Stimulated activated effector memory CD8-positive, alpha-beta T cell treated with anti-CD3 and anti-CD28 coated beads, Interleukin-12 subunit alpha, Interleukin-12 subunit beta, amount 100 ng/mL, for 72 hours (primary cell): ENCODE data around the gene FKBP1A.
A peak's percentile ranks its signal among the peaks of the same experiment; 100 is the strongest.

ENCODE experiments used
- ATAC-seq: fragments of 150-1000 bp; cut with Tn5 transposase; 2 replicates; pipeline ENCODE4 v1.10.0; 2021
- DNase-seq, 2 donors: peaks; one replicate each; pipeline ENCODE4 v3.0.0; 2021 to 2022; ENCODE audit warnings: low spot score in 2 of 2
- H3K27ac Mint-ChIP-seq: one replicate; pipeline ENCODE4 v1.8.0; 2022; ENCODE audit warnings: mild to moderate bottlenecking, mixed read lengths
- H3K36me3 Mint-ChIP-seq: one replicate; pipeline ENCODE4 v1.8.0; 2022; ENCODE audit warnings: mild to moderate bottlenecking, mixed read lengths
- H3K4me1 Mint-ChIP-seq: one replicate; pipeline ENCODE4 v1.8.0; 2022; ENCODE audit warnings: mixed read lengths
- H3K4me3 Mint-ChIP-seq: one replicate; pipeline ENCODE4 v1.8.0; 2022; ENCODE audit warnings: mild to moderate bottlenecking, mixed read lengths
- H3K9me3 Mint-ChIP-seq: one replicate; pipeline ENCODE4 v1.8.0; 2022; ENCODE audit warnings: mixed read lengths

The FKBP1A gene

GRCh38 chr20:1397710-1398109 is 4.9 kb upstream of the FKBP1A start:
- DNase-seq (no peak), ATAC-seq (no peak)
- Mint-ChIP-seq H3K36me3 (no peaks in the 10 kb centered on the region), H3K9me3 (peaks cover 4% of the 10 kb centered on the region), H3K4me1 (peaks cover 19% of the 10 kb centered on the region), H3K27ac (no peak overlapping the region), H3K4me3 (no peak overlapping the region)

GRCh38 chr20:1396702-1397101 is 3.8 kb upstream of the FKBP1A start:
- no peak for ATAC-seq
- no peak overlapping the region for H3K27ac Mint-ChIP-seq
- H3K9me3 Mint-ChIP-seq = no peaks in the 10 kb centered on the region
- DNase-seq = no peak
- H3K36me3 Mint-ChIP-seq = peaks cover 6% of the 10 kb centered on the region
- H3K4me1 Mint-ChIP-seq = peaks cover 15% of the 10 kb centered on the region
- H3K4me3 Mint-ChIP-seq = no peak overlapping the region

- DNase-seq = no peak
- H3K27ac Mint-ChIP-seq = no peak overlapping the region
- ATAC-seq = no peak
- peaks cover 19% of the 10 kb centered on the region for H3K4me1 Mint-ChIP-seq
- H3K36me3 Mint-ChIP-seq = peaks cover 6% of the 10 kb centered on the region
- no peak overlapping the region for H3K4me3 Mint-ChIP-seq
- H3K9me3 Mint-ChIP-seq = no peaks in the 10 kb centered on the region
Measured at GRCh38 chr20:1396264-1396663, 3.4 kb upstream of the FKBP1A start.

GRCh38 chr20:1394686-1395085 is 1.8 kb upstream of the FKBP1A start:
- peaks cover 35% of the 10 kb centered on the region for H3K4me1 Mint-ChIP-seq
- no peak overlapping the region for H3K27ac Mint-ChIP-seq
- ATAC-seq (no peak), DNase-seq (no peak)
- H3K36me3 Mint-ChIP-seq = peaks cover 6% of the 10 kb centered on the region
- H3K9me3 Mint-ChIP-seq = no peaks in the 10 kb centered on the region
- no peak overlapping the region for H3K4me3 Mint-ChIP-seq

- peaks cover 47% of the 10 kb centered on the region for H3K4me1 Mint-ChIP-seq
- peak overlapping the region; percentile 85 for H3K4me3 Mint-ChIP-seq
- H3K36me3 Mint-ChIP-seq = peaks cover 6% of the 10 kb centered on the region
- H3K27ac Mint-ChIP-seq = peak overlapping the region; percentile 67
- DNase-seq (no peak), ATAC-seq (no peak)
- no peaks in the 10 kb centered on the region for H3K9me3 Mint-ChIP-seq
Measured at GRCh38 chr20:1393507-1393882, 641 bp upstream of the FKBP1A start.

- peaks cover 12% of the 10 kb centered on the region for H3K36me3 Mint-ChIP-seq
- H3K4me3 Mint-ChIP-seq = peak overlapping the region; percentile 85
Measured at GRCh38 chr20:1392443-1392692, 486 bp downstream of the FKBP1A start.

GRCh38 chr20:1391640-1392442 is 1.0 kb downstream of the FKBP1A start:
- Mint-ChIP-seq H3K36me3 (peaks cover 17% of the 10 kb centered on the region), H3K9me3 (no peaks in the 10 kb centered on the region), H3K27ac (peak overlapping the region; percentile 71), H3K4me1 (peaks cover 61% of the 10 kb centered on the region), H3K4me3 (peak overlapping the region; percentile 85)
- ATAC-seq (no peak), DNase-seq (no peak)

More at GRCh38 chr20:1392443-1392692, 486 bp downstream of the FKBP1A start:
- DNase-seq (no peak), ATAC-seq (peak; percentile 45)
- Mint-ChIP-seq H3K4me1 (peaks cover 58% of the 10 kb centered on the region), H3K9me3 (no peaks in the 10 kb centered on the region), H3K27ac (peak overlapping the region; percentile 71)

- Mint-ChIP-seq H3K27ac (peak overlapping the region; percentile 71), H3K4me1 (peaks cover 72% of the 10 kb centered on the region), H3K36me3 (peaks cover 28% of the 10 kb centered on the region), H3K9me3 (no peaks in the 10 kb centered on the region), H3K4me3 (peak overlapping the region; percentile 85)
- ATAC-seq = no peak
- DNase-seq = no peak
Measured at GRCh38 chr20:1390581-1391403, 2.1 kb downstream of the FKBP1A start.

GRCh38 chr20:1389703-1390580 is 2.9 kb downstream of the FKBP1A start:
- H3K9me3 Mint-ChIP-seq = no peaks in the 10 kb centered on the region
- H3K36me3 Mint-ChIP-seq = peaks cover 31% of the 10 kb centered on the region
- DNase-seq (no peak), ATAC-seq (no peak)
- H3K4me1 Mint-ChIP-seq = peaks cover 78% of the 10 kb centered on the region
- peak overlapping the region; percentile 85 for H3K4me3 Mint-ChIP-seq
- peak overlapping the region; percentile 71 for H3K27ac Mint-ChIP-seq

GRCh38 chr20:1388741-1389483 is 3.9 kb downstream of the FKBP1A start:
- H3K4me3 Mint-ChIP-seq = peak overlapping the region; percentile 85
- peaks cover 40% of the 10 kb centered on the region for H3K36me3 Mint-ChIP-seq
- ATAC-seq (no peak), DNase-seq (no peak)
- H3K4me1 Mint-ChIP-seq = peaks cover 82% of the 10 kb centered on the region
- H3K9me3 Mint-ChIP-seq = no peaks in the 10 kb centered on the region
- H3K27ac Mint-ChIP-seq = peak overlapping the region; percentile 71

GRCh38 chr20:1388253-1388652 is 4.6 kb downstream of the FKBP1A start:
- ATAC-seq (no peak), DNase-seq (no peak)
- H3K36me3 Mint-ChIP-seq = peaks cover 47% of the 10 kb centered on the region
- peak overlapping the region; percentile 71 for H3K27ac Mint-ChIP-seq
- H3K9me3 Mint-ChIP-seq = no peaks in the 10 kb centered on the region
- peaks cover 76% of the 10 kb centered on the region for H3K4me1 Mint-ChIP-seq
- peak overlapping the region; percentile 85 for H3K4me3 Mint-ChIP-seq

GRCh38 chr20:1386323-1386722 is 6.5 kb downstream of the FKBP1A start:
- DNase-seq (no peak), ATAC-seq (no peak)
- H3K9me3 Mint-ChIP-seq = no peaks in the 10 kb centered on the region
- H3K4me1 Mint-ChIP-seq = peaks cover 70% of the 10 kb centered on the region
- no peak overlapping the region for H3K4me3 Mint-ChIP-seq
- H3K27ac Mint-ChIP-seq = peak overlapping the region; percentile 16
- peaks cover 52% of the 10 kb centered on the region for H3K36me3 Mint-ChIP-seq

- Mint-ChIP-seq H3K36me3 (peaks cover 61% of the 10 kb centered on the region), H3K27ac (no peak overlapping the region), H3K4me1 (peaks cover 70% of the 10 kb centered on the region), H3K9me3 (no peaks in the 10 kb centered on the region), H3K4me3 (no peak overlapping the region)
- DNase-seq (no peak), ATAC-seq (no peak)
Measured at GRCh38 chr20:1383623-1384404, 9.0 kb downstream of the FKBP1A start.

GRCh38 chr20:1382670-1383069 is 10.2 kb downstream of the FKBP1A start:
- Mint-ChIP-seq H3K4me1 (peaks cover 70% of the 10 kb centered on the region), H3K27ac (no peak overlapping the region), H3K4me3 (no peak overlapping the region), H3K9me3 (no peaks in the 10 kb centered on the region), H3K36me3 (peaks cover 64% of the 10 kb centered on the region)
- DNase-seq (no peak), ATAC-seq (no peak)
